Measurements from ENCODE around the gene ERICH3.

Gene ERICH3

DNA sequence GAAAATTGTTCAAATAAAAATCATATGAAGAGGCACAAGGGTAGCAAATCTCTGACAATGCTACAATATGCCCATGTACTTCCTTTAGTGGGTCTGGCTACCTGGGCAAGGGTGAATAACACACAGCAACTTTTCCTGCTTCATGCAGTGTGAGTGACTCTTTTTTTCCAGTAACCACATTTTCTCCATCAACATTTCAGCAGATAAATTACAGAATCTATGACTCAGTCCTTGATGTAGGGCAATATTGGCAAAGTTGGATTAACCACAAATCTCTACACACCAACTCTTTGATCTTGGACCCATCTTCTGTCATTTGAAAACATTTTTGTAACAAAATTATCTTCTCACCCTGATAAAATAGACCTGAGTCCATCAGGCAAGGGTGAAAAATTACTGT is 31.7 kb downstream of the ERICH3 start:
- Histone ChIP-seq H3K4me2 (ENCODE audit: low read length, poor library complexity, severe bottlenecking) (no peak overlapping the region), H3K36me3 (ENCODE audit: control insufficient read depth in 1 of 2, insufficient read depth in 2 of 2, low read depth in 1 of 2, low read length in 2 of 2) (no peaks in the 10 kb centered on the region), H3K4ac (ENCODE audit: low read depth in 1 of 2, low read length in 2 of 2) (no peak overlapping the region), H3K27me3 (ENCODE audit: control insufficient read depth in 1 of 2, insufficient read depth in 1 of 2, low read length in 2 of 2) (no peaks in the 10 kb centered on the region), H2AFZ (ENCODE audit: low read depth, low read length) (no peak overlapping the region), H2BK5ac (ENCODE audit: low read depth, low read length, poor library complexity, severe bottlenecking) (no peak overlapping the region), H3K23ac (ENCODE audit: low read length in 2 of 2) (no peak overlapping the region), H3K4me1 (ENCODE audit: control insufficient read depth, insufficient read depth, low read depth, low read length) (no peaks in the 10 kb centered on the region), H4K91ac (ENCODE audit: low read length) (no peak overlapping the region), H3K18ac (ENCODE audit: low read depth in 1 of 2, low read length in 2 of 2) (no peak overlapping the region), H2BK12ac (ENCODE audit: low read length in 2 of 2) (no peak overlapping the region), H3K14ac (ENCODE audit: low read length in 2 of 2) (no peak overlapping the region), H3K79me1 (replicated peaks; ENCODE audit: low read length, poor library complexity, severe bottlenecking) (no peaks in the 10 kb centered on the region), H3K4me3 (ENCODE audit: insufficient read depth in 1 of 2, low read depth in 1 of 2, low read length in 2 of 2) (no peak overlapping the region), H2AK5ac (ENCODE audit: low read length, severe bottlenecking) (no peak overlapping the region), H2BK15ac (ENCODE audit: low read depth, poor library complexity, severe bottlenecking) (no peak overlapping the region), H4K8ac (ENCODE audit: low read length) (no peak overlapping the region), H3K9me3 (ENCODE audit: control insufficient read depth, low read length) (no peaks in the 10 kb centered on the region), H2BK120ac (ENCODE audit: low read depth, low read length) (no peak overlapping the region), H3K27ac (ENCODE audit: low read length, poor library complexity, severe bottlenecking) (no peak overlapping the region), H3K9ac (ENCODE audit: low read length) (no peak overlapping the region)
- no peak for DNase-seq

DNA sequence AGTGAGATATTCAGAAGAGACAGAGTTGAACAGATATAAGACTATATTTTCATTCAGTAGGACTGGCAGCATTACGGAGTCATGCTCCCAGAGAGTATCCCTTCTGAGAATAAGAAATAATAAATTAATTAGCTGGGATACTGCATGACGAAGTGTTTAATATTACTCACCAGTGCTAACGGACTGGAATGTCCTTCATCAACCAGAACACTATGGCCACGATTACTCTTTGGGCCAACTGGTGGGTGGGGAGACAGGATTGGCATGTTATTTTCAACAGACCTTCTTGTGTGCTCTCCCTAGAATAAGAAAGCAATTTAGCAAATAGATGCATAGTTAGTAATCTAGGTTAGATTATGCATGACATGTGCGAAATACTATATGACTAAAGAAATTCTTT is 32.4 kb downstream of the ERICH3 start:
- Histone ChIP-seq H3K9ac (ENCODE audit: low read length) (no peak overlapping the region), H3K4me2 (ENCODE audit: low read length, poor library complexity, severe bottlenecking) (no peak overlapping the region), H3K79me1 (replicated peaks; ENCODE audit: low read length, poor library complexity, severe bottlenecking) (no peaks in the 10 kb centered on the region), H2BK5ac (ENCODE audit: low read depth, low read length, poor library complexity, severe bottlenecking) (no peak overlapping the region), H3K36me3 (ENCODE audit: control insufficient read depth in 1 of 2, insufficient read depth in 2 of 2, low read depth in 1 of 2, low read length in 2 of 2) (no peaks in the 10 kb centered on the region), H4K91ac (ENCODE audit: low read length) (no peak overlapping the region), H3K4ac (ENCODE audit: low read depth in 1 of 2, low read length in 2 of 2) (no peak overlapping the region), H3K14ac (ENCODE audit: low read length in 2 of 2) (no peak overlapping the region), H3K23ac (ENCODE audit: low read length in 2 of 2) (no peak overlapping the region), H2AFZ (ENCODE audit: low read depth, low read length) (no peak overlapping the region), H3K27me3 (ENCODE audit: control insufficient read depth in 1 of 2, insufficient read depth in 1 of 2, low read length in 2 of 2) (no peaks in the 10 kb centered on the region), H3K27ac (ENCODE audit: low read length, poor library complexity, severe bottlenecking) (no peak overlapping the region), H3K18ac (ENCODE audit: low read depth in 1 of 2, low read length in 2 of 2) (no peak overlapping the region), H2BK15ac (ENCODE audit: low read depth, poor library complexity, severe bottlenecking) (no peak overlapping the region), H2BK12ac (ENCODE audit: low read length in 2 of 2) (no peak overlapping the region), H3K9me3 (ENCODE audit: control insufficient read depth, low read length) (no peaks in the 10 kb centered on the region), H3K4me1 (ENCODE audit: control insufficient read depth, insufficient read depth, low read depth, low read length) (no peaks in the 10 kb centered on the region), H2AK5ac (ENCODE audit: low read length, severe bottlenecking) (no peak overlapping the region), H3K4me3 (ENCODE audit: insufficient read depth in 1 of 2, low read depth in 1 of 2, low read length in 2 of 2) (no peak overlapping the region), H2BK120ac (ENCODE audit: low read depth, low read length) (no peak overlapping the region), H4K8ac (ENCODE audit: low read length) (no peak overlapping the region)
- WGBS = 94% methylated on average over 3 of the region's 5 CpGs
- no peak for DNase-seq

DNA sequence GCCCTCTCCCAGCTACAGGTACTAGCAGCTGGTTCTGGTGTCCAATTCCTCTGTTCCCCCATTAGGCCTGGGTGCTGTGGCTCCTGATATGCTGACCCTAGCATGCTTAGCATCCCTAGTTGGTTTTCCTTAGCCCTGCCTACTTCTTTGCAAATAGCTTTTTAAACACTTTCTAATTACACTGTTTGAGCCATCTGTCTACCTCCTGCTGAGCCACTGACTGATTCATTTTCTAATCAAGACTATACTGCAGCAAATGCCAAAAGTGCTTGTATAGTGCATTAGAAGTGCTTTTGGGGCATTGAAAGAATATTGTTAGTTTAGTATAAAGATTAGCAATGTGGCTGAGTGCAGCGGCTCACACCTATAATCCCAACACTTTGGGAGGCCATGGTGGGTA is 36.3 kb downstream of the ERICH3 start:
- no peak overlapping the region for H2AFZ ChIP-seq (ENCODE audit: low read depth, low read length)
- 90% methylated on average over 1 of the region's 1 CpG for WGBS
- H3K9me3 ChIP-seq (ENCODE audit: control insufficient read depth, low read length) = no peaks in the 10 kb centered on the region
- H3K14ac ChIP-seq (ENCODE audit: low read length in 2 of 2) = no peak overlapping the region
- H2AK5ac ChIP-seq (ENCODE audit: low read length, severe bottlenecking) = no peak overlapping the region
- no peak overlapping the region for H3K4me3 ChIP-seq (ENCODE audit: insufficient read depth in 1 of 2, low read depth in 1 of 2, low read length in 2 of 2)
- H2BK15ac ChIP-seq (ENCODE audit: low read depth, poor library complexity, severe bottlenecking) = no peak overlapping the region
- H3K79me1 ChIP-seq (replicated peaks; ENCODE audit: low read length, poor library complexity, severe bottlenecking) = no peaks in the 10 kb centered on the region
- H3K27me3 ChIP-seq (ENCODE audit: control insufficient read depth in 1 of 2, insufficient read depth in 1 of 2, low read length in 2 of 2) = no peaks in the 10 kb centered on the region
- no peak overlapping the region for H3K4me2 ChIP-seq (ENCODE audit: low read length, poor library complexity, severe bottlenecking)
- no peak overlapping the region for H3K4ac ChIP-seq (ENCODE audit: low read depth in 1 of 2, low read length in 2 of 2)
- no peaks in the 10 kb centered on the region for H3K36me3 ChIP-seq (ENCODE audit: control insufficient read depth in 1 of 2, insufficient read depth in 2 of 2, low read depth in 1 of 2, low read length in 2 of 2)
- H3K4me1 ChIP-seq (ENCODE audit: control insufficient read depth, insufficient read depth, low read depth, low read length) = no peaks in the 10 kb centered on the region
- H2BK12ac ChIP-seq (ENCODE audit: low read length in 2 of 2) = no peak overlapping the region
- H4K8ac ChIP-seq (ENCODE audit: low read length) = no peak overlapping the region
- no peak overlapping the region for H3K18ac ChIP-seq (ENCODE audit: low read depth in 1 of 2, low read length in 2 of 2)
- H2BK5ac ChIP-seq (ENCODE audit: low read depth, low read length, poor library complexity, severe bottlenecking) = no peak overlapping the region
- no peak overlapping the region for H3K23ac ChIP-seq (ENCODE audit: low read length in 2 of 2)
- no peak overlapping the region for H3K27ac ChIP-seq (ENCODE audit: low read length, poor library complexity, severe bottlenecking)
- no peak overlapping the region for H2BK120ac ChIP-seq (ENCODE audit: low read depth, low read length)
- no peak overlapping the region for H3K9ac ChIP-seq (ENCODE audit: low read length)
- H4K91ac ChIP-seq (ENCODE audit: low read length) = no peak overlapping the region
- DNase-seq = no peak

DNA sequence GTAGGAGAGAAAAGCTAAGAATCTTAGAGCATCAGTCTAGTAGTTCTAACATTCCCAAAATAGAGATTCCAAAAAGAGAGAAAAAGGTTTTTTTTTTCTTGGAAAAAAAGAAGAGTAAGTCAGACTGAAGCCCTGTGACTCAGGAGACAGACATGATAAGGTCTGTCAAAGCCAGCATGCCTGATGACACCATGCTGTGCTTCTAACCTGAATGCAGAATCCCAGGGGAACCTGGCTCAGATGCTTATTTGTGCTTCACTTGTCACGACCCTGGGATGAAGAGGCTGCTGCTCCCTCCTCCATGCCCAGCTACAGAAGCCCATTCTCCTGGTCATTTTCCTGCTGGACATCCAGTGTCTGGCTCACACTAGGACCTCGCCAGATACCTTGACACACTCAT is 44.3 kb downstream of the ERICH3 start:
- no peak overlapping the region for H3K18ac ChIP-seq (ENCODE audit: low read depth in 1 of 2, low read length in 2 of 2)
- H4K8ac ChIP-seq (ENCODE audit: low read length) = no peak overlapping the region
- no peaks in the 10 kb centered on the region for H3K9me3 ChIP-seq (ENCODE audit: control insufficient read depth, low read length)
- no peak overlapping the region for H3K23ac ChIP-seq (ENCODE audit: low read length in 2 of 2)
- no peaks in the 10 kb centered on the region for H3K27me3 ChIP-seq (ENCODE audit: control insufficient read depth in 1 of 2, insufficient read depth in 1 of 2, low read length in 2 of 2)
- no peaks in the 10 kb centered on the region for H3K4me1 ChIP-seq (ENCODE audit: control insufficient read depth, insufficient read depth, low read depth, low read length)
- H2BK15ac ChIP-seq (ENCODE audit: low read depth, poor library complexity, severe bottlenecking) = no peak overlapping the region
- H3K36me3 ChIP-seq (ENCODE audit: control insufficient read depth in 1 of 2, insufficient read depth in 2 of 2, low read depth in 1 of 2, low read length in 2 of 2) = no peaks in the 10 kb centered on the region
- H3K14ac ChIP-seq (ENCODE audit: low read length in 2 of 2) = no peak overlapping the region
- H3K4me3 ChIP-seq (ENCODE audit: insufficient read depth in 1 of 2, low read depth in 1 of 2, low read length in 2 of 2) = no peak overlapping the region
- H2AK5ac ChIP-seq (ENCODE audit: low read length, severe bottlenecking) = no peak overlapping the region
- H2BK120ac ChIP-seq (ENCODE audit: low read depth, low read length) = no peak overlapping the region
- H2BK12ac ChIP-seq (ENCODE audit: low read length in 2 of 2) = no peak overlapping the region
- WGBS = 32% methylated on average over 2 of the region's 2 CpGs
- H2AFZ ChIP-seq (ENCODE audit: low read depth, low read length) = no peak overlapping the region
- no peak overlapping the region for H3K9ac ChIP-seq (ENCODE audit: low read length)
- H3K4ac ChIP-seq (ENCODE audit: low read depth in 1 of 2, low read length in 2 of 2) = no peak overlapping the region
- no peak for DNase-seq
- no peak overlapping the region for H3K4me2 ChIP-seq (ENCODE audit: low read length, poor library complexity, severe bottlenecking)
- H3K79me1 ChIP-seq (replicated peaks; ENCODE audit: low read length, poor library complexity, severe bottlenecking) = no peaks in the 10 kb centered on the region
- no peak overlapping the region for H4K91ac ChIP-seq (ENCODE audit: low read length)
- no peak overlapping the region for H3K27ac ChIP-seq (ENCODE audit: low read length, poor library complexity, severe bottlenecking)
- no peak overlapping the region for H2BK5ac ChIP-seq (ENCODE audit: low read depth, low read length, poor library complexity, severe bottlenecking)

Measured in mesenchymal stem cell (in vitro differentiated cells and primary cell).